Measurements from ENCODE around the gene PITX2. TPM values are rescaled to one million over a fixed set of nuclear protein-coding genes. Genes with fewer than 3 reads are reported as not detected.

PITX2 gene
- total RNA-seq, 1 experiment from 2014 or later: 8.5 TPM

- no peaks in the 10 kb centered on the region for H3K4me1 Mint-ChIP-seq
- no peaks in the 10 kb centered on the region for H3K27me3 ChIP-seq (ENCODE audit: insufficient read depth, low read length)
- no peak overlapping the region for H3K9ac ChIP-seq (ENCODE audit: extremely low read depth, insufficient read length, low read length)
Measured at GRCh38 chr4:110671679-110672078, 48.8 kb upstream of the PITX2 start.

More at GRCh38 chr4:110671679-110672078, 48.8 kb upstream of the PITX2 start:
- WGBS (ENCODE audit: extremely low coverage, insufficient read length, low lambda C conversion rate): no CpG with 5 or more reads among the region's 5 CpGs
- H3K79me2 ChIP-seq (ENCODE audit: insufficient read depth, low read length): no peaks in the 10 kb centered on the region
- H3K56ac ChIP-seq (ENCODE audit: insufficient read length, low read depth, low read length): no peak overlapping the region
- no peak overlapping the region for H3K4ac ChIP-seq (ENCODE audit: low read depth, low read length)
- no peak overlapping the region for H3K27ac ChIP-seq (ENCODE audit: insufficient read length, low read depth, low read length)
- H3K9me3 ChIP-seq (ENCODE audit: control insufficient read depth, low read depth, low read length): no peaks in the 10 kb centered on the region
- H4K8ac ChIP-seq (replicated peaks; ENCODE audit: insufficient read length, low read depth, low read length): no peak overlapping the region
- Mint-ChIP-seq H3K27ac (no peak overlapping the region), H3K4me3 (no peak overlapping the region), H3K36me3 (ENCODE audit: insufficient read depth in 1 of 3, low read depth in 3 of 3) (no peaks in the 10 kb centered on the region), H3K27me3 (ENCODE audit: low read depth) (no peaks in the 10 kb centered on the region), H3K9me3 (no peaks in the 10 kb centered on the region)
- H2BK20ac ChIP-seq (ENCODE audit: low read depth, low read length, poor library complexity, severe bottlenecking): no peak overlapping the region
- no peak overlapping the region for H2BK120ac ChIP-seq (ENCODE audit: low read depth, low read length, poor library complexity, severe bottlenecking)
- no peak for TF ChIP-seq CTCF (conservative IDR thresholded peaks at IDR 0.05)
- no peak overlapping the region for H3K23ac ChIP-seq (ENCODE audit: insufficient read length, low read depth, low read length)
- H3K4me1 ChIP-seq (ENCODE audit: insufficient read depth, low read length): no peaks in the 10 kb centered on the region
- no peak for DNase-seq
- no peak overlapping the region for H2BK5ac ChIP-seq (ENCODE audit: insufficient read length, low read length)
- no peak overlapping the region for H3K4me2 ChIP-seq (ENCODE audit: insufficient read depth, insufficient read length, low read length)
- H4K5ac ChIP-seq (ENCODE audit: insufficient read length, low read depth, low read length): no peak overlapping the region
- H2AK5ac ChIP-seq (ENCODE audit: insufficient read length, low read length): no peak overlapping the region
- H2AFZ ChIP-seq (ENCODE audit: low read length): no peak overlapping the region
- no peak overlapping the region for H3T11ph ChIP-seq (ENCODE audit: low read length)
- H2BK15ac ChIP-seq (ENCODE audit: low read depth, low read length): no peak overlapping the region
- H4K20me1 ChIP-seq (ENCODE audit: control insufficient read depth, insufficient read depth, insufficient read length): no peaks in the 10 kb centered on the region
- H3K79me1 ChIP-seq (ENCODE audit: insufficient read depth, low read depth, low read length, poor library complexity, severe bottlenecking): no peaks in the 10 kb centered on the region
- no peak overlapping the region for H2BK12ac ChIP-seq (ENCODE audit: insufficient read length, low read depth, low read length)
- no peak overlapping the region for H4K91ac ChIP-seq (ENCODE audit: insufficient read length, low read depth, low read length)
- no peak overlapping the region for H3K14ac ChIP-seq (ENCODE audit: insufficient read depth, low read length)
- no peak overlapping the region for H3K18ac ChIP-seq (ENCODE audit: insufficient read length, low read depth, low read length)
- H3K23me2 ChIP-seq (ENCODE audit: insufficient read length, low read depth, low read length, poor library complexity, severe bottlenecking): no peaks in the 10 kb centered on the region

Measured in H9 (cell line).